ENCODE data around the gene KRTAP26-1. TPM values are rescaled to one million over a fixed set of nuclear protein-coding genes. Genes with fewer than 3 reads are reported as not detected.

Gene KRTAP26-1
- total RNA-seq, 2 donors from 2014 or later = not detected

DNA sequence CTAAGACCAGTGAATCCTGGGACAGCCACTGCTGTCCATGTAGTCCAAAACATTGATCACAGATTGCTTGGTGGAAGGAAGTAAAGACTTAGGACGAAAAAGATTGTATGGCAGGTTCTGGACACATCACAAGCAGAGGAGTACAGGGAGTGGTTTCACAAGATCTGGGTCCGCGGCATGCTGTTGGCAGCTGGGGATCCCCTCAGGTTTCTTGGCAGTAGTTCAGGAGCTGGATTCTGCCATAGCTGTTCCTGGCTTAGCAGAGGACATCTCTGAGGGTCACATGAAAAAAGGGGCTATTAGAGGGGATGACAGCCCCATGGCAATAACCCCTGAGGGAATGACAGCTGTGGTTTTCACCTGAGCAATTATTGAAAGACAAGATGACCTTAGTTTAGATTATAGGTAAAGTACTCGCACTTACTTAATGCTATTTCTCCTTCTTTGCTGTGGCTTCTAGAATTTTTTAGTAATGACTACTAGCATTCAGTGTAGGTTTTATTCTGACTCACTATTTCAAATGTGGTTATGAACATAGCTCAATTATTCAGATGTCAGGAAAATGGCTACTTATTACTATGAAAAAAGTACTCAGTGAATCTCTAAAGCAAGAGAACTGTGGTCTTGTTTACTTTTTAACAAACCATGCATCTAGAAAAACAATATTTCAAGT is 9.2 kb upstream of the KRTAP26-1 start:
- H3K9me3 ChIP-seq = no peaks in the 10 kb centered on the region
- H3K4me1 ChIP-seq = no peaks in the 10 kb centered on the region
- TF ChIP-seq POLR2A (IDR thresholded peaks at IDR 0.05) (no peak), CTCF (IDR thresholded peaks at IDR 0.05) (no peak)
- intact Hi-C loops (cut with DNase I) = no loop called here
- no peaks in the 10 kb centered on the region for H3K27me3 ChIP-seq
- WGBS, 2 donors = 81 to 83% methylated on average over 4 of the region's 4 CpGs
- no peak for ATAC-seq
- H3K27ac ChIP-seq = no peak overlapping the region
- no peaks in the 10 kb centered on the region for H3K36me3 ChIP-seq (replicated peaks in 1 of 2; ENCODE audit: insufficient read depth in 1 of 2, low read depth in 2 of 2)
- DNase-seq = no peak
- H3K4me3 ChIP-seq = no peak overlapping the region

DNA sequence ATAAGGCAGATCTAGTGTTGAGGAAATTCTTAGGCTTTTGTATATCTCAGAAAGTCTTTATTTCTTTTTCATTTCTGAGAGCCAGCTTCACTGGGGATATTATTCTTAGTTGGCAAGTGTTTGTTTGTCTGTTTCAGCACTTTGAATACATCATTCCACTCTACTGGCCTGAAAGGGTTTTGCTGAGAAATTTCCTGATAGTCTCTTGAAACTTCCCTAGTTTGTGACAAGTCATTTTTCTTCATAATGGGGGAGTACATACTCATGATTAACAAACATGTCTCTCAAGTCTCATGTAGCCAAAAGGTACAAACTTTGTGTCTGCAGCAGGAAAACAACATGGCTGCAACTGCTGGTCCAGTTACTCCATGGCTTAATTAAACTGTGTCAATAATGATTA is 6.3 kb upstream of the KRTAP26-1 start:
- no peaks in the 10 kb centered on the region for H3K4me1 ChIP-seq
- no peak overlapping the region for H3K4me3 ChIP-seq
- intact Hi-C loops (cut with DNase I) = no loop called here
- H3K27ac ChIP-seq = no peak overlapping the region
- TF ChIP-seq POLR2A (IDR thresholded peaks at IDR 0.05) = no peak
- no peak for TF ChIP-seq CTCF (IDR thresholded peaks at IDR 0.05)
- no peak for ATAC-seq
- DNase-seq = no peak
- H3K27me3 ChIP-seq = no peaks in the 10 kb centered on the region
- no peaks in the 10 kb centered on the region for H3K9me3 ChIP-seq
- H3K36me3 ChIP-seq (replicated peaks in 1 of 2; ENCODE audit: insufficient read depth in 1 of 2, low read depth in 2 of 2) = no peaks in the 10 kb centered on the region

GRCh38 chr21:30315701-30316100 is 4.4 kb downstream of the KRTAP26-1 start:
- no peak for ATAC-seq
- WGBS, 2 donors = 80 to 88% methylated on average over 2 of the region's 2 CpGs

GRCh38 chr21:30306884-30307283 is 13.2 kb downstream of the KRTAP26-1 start:
- 14 to 19% methylated on average over 2 of the region's 2 CpGs for WGBS, 2 donors
- H3K27ac ChIP-seq = peak overlapping the region in 1 of 4 donors; percentile 18

More at GRCh38 chr21:30315701-30316100, 4.4 kb downstream of the KRTAP26-1 start:
- Histone ChIP-seq H3K27me3 (no peaks in the 10 kb centered on the region), H3K36me3 (replicated peaks in 1 of 2; ENCODE audit: insufficient read depth in 1 of 2, low read depth in 2 of 2) (no peaks in the 10 kb centered on the region), H3K9me3 (no peaks in the 10 kb centered on the region), H3K4me3 (no peak overlapping the region), H3K27ac (no peak overlapping the region), H3K4me1 (no peaks in the 10 kb centered on the region)
- intact Hi-C loops (cut with DNase I) = no loop called here
- TF ChIP-seq CTCF (IDR thresholded peaks at IDR 0.05) (no peak), POLR2A (IDR thresholded peaks at IDR 0.05) (no peak)
- no peak for DNase-seq

More at GRCh38 chr21:30306884-30307283, 13.2 kb downstream of the KRTAP26-1 start:
- TF ChIP-seq CTCF (IDR thresholded peaks at IDR 0.05) (no peak), POLR2A (IDR thresholded peaks at IDR 0.05) (no peak)
- Histone ChIP-seq H3K4me3 (no peak overlapping the region), H3K9me3 (no peaks in the 10 kb centered on the region), H3K36me3 (replicated peaks in 1 of 2; ENCODE audit: insufficient read depth in 1 of 2, low read depth in 2 of 2) (no peaks in the 10 kb centered on the region), H3K27me3 (no peaks in the 10 kb centered on the region), H3K4me1 (peaks cover 22% of the 10 kb centered on the region)
- DNase-seq (peak; percentile 10 to 45 (median 28)), ATAC-seq (peak; percentile 62)
- intact Hi-C loops (cut with DNase I) = no loop called here
